ENCODE results near the gene CHD2. TPM values are rescaled to one million over a fixed set of nuclear protein-coding genes. Genes with fewer than 3 reads are reported as not detected.

Gene CHD2
- total RNA-seq, 1 donor from 2014 or later = 155 TPM

DNA sequence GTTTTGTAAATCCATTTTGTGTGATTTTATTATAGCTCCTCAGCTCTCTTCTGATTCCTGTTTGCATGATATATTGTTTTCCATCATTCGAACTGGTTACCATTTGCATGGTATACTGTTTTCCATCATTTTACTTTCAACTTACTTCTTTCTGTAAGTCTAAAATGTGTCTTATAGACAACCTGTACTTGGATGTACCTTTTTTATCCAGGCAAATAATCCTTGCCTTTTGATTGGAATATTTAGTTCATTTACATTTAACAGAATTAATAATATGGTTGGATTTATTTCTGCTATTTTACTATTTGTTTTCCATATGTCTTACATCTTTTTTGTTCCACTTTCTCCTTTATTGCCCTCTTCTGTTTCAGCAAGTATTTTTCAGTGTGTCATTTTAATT is 62.8 kb downstream of the CHD2 start:
- no peak for DNase-seq

- no peak for DNase-seq
Measured at GRCh38 chr15:92963794-92964193, 63.7 kb downstream of the CHD2 start.

GRCh38 chr15:92968926-92969651 is 69.0 kb downstream of the CHD2 start:
- DNase-seq = no peak

DNA sequence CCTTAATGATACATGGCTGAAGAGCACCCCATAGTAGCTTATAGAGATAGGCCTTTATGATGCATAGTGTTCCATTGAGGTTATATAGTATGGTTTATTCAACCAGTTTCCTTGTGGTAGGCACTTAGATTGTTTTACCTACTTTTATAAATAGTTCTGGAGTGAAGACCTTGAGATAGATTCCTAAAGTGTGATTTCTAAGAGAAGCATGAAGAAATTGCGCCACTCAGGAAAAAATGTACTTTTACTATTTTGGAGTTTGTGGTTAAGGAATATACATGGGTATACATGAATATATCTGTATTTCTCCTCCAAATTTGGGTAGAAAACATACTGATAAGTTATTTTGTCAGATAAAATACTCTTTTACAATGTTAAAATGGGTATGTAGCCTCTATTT is 70.5 kb downstream of the CHD2 start:
- DNase-seq = no peak

DNA sequence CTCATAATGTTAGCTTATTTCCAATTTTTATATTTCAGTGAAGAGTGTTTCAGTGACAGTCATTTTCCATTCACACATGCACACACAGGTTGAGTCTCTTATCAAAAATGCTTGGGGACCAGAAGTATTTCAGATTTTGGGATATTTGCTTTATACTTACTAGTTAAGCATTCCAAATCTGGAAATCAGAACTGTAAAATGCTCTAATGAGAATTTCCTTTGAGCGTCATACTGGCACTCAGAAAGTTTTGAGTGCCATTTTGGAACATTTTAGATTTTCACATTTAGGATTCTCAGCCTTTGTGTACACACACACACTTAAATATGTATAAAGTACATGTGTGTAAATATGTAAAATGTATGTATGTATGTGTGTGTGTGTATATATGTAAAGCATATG is 71.0 kb downstream of the CHD2 start:
- no peak for DNase-seq

- no peak for DNase-seq
Measured at GRCh38 chr15:92971713-92972112, 71.6 kb downstream of the CHD2 start.

- no peak for DNase-seq
Measured at GRCh38 chr15:92974183-92974915, 74.2 kb downstream of the CHD2 start.

- DNase-seq = no peak
Measured at GRCh38 chr15:92979011-92979701, 79.0 kb downstream of the CHD2 start.

- DNase-seq = no peak
Measured at GRCh38 chr15:92981333-92981732, 81.2 kb downstream of the CHD2 start.

- no peak for DNase-seq
Measured at GRCh38 chr15:92984161-92984560, 84.0 kb downstream of the CHD2 start.

GRCh38 chr15:92989470-92989869 is 89.3 kb downstream of the CHD2 start:
- DNase-seq = no peak

DNA sequence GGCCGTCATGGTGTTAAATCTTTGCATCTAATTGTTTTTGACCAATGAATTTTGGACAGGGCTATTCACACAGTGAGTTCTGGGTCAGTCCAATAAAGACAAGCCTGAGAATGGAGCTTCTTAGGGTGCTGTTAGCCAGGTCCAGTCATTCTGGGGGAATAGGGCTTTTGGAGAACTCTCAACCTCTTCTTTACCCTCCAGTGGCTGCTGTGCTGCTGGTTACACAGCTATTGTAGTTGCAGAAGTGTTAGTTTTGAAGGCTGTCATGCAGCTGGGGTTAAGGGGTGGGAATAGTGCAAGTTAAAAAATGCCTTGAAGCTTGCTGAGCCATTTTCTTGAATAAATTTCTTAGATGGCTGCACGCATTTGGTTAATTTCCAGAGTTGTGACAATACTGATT is 89.9 kb downstream of the CHD2 start:
- DNase-seq = no peak

DNA sequence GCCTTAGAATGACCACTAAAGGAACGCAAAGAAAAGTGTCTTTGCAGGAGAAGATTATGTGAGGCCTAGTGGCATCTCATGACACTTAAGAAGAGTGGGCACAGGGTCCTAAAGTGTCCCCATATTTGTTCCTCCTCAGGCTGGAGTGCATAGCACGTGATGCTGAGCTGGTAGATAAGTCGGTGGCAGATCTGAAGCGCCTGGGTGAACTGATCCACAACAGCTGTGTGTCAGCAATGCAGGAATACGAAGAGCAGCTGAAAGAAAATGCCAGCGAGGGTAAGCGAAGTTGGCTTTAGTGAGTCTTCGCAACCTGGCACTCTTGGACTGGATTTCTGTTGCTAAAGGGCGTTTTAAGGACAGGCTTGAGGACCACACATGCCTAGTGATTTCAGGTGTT is 92.6 kb downstream of the CHD2 start:
- DNase-seq = peak; percentile 80

- no peak for DNase-seq
Measured at GRCh38 chr15:92997821-92998220, 97.7 kb downstream of the CHD2 start.

DNA sequence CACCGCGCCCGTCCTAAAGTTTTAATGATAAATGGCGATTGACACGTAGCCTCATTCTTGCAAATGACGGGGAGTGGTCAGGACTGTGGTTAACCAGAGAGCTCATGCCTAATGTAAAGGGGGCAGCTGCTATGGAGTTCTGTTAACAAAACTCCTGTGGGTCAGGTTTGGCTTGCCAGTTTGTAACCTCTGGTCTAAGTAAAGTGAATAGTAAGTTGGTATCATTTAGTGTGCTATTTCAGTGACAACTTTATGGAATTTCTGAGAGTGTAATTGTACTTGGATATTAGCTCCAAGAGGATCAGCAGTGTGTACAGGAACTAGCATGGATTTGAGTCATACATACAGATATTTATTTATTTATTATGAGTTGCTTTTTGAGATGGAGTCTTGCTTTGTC is 101.0 kb downstream of the CHD2 start:
- no peak for DNase-seq

GRCh38 chr15:93001881-93002280 is 101.8 kb downstream of the CHD2 start:
- DNase-seq = no peak

DNA sequence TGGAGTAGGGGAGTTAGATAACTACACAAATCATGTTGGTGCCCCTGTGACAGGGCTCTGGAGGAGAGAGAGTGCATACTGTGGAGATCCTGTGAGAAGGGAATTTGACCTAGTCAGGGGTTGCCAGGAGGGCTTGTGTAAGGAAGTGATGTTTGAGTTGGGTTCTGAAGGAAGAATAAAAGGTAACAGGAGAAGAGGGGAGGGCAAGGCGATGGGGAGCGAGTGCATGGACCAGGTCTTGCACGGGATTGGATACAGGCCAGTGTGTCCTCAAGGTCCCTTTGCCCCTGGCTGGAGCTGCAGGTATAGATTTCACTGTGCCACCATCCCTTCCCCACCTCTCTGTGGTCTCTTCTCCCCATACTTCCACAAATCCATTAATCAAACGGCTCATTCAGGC is 105.0 kb downstream of the CHD2 start:
- no peak for DNase-seq

GRCh38 chr15:93007994-93008393 is 107.9 kb downstream of the CHD2 start:
- DNase-seq = no peak

DNA sequence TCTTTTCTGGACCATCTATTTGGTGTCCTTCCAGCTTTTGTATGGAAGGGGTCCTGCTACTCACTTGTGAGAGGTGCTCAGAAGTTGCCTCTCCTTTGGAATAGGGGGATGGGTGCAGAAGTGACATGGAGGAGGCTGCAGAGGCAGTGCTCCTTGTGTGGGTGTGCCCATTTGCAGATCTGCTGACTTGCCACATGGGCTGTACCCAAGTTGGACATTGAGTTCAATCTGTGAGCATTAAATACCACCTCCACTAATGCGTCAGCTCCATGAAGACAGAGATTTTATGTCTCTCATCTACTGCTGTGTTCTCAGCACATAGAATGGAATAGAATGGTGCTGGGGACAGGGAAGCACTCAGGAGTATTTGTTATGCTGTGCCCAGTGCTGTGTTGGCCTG is 112.7 kb downstream of the CHD2 start:
- DNase-seq = no peak

DNA sequence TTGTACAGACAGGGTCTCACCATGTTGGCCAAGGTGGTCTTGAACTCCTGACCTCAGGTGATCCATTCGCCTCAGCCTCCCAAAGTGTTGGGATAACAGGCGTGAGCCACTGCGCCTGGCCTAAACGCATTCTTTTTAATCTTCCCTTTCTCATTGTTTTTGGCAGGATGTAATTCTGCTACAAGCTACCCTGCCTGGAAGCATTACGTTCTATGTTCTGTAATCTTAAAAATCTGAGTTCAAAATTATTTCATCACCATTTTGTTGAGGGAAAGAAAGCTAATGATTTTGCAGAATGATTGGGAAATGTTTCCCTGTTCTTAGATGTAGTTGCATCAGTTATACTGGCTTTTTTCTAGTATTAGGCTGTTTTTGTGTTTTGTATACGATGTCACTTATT is 117.4 kb downstream of the CHD2 start:
- no peak for DNase-seq

DNA sequence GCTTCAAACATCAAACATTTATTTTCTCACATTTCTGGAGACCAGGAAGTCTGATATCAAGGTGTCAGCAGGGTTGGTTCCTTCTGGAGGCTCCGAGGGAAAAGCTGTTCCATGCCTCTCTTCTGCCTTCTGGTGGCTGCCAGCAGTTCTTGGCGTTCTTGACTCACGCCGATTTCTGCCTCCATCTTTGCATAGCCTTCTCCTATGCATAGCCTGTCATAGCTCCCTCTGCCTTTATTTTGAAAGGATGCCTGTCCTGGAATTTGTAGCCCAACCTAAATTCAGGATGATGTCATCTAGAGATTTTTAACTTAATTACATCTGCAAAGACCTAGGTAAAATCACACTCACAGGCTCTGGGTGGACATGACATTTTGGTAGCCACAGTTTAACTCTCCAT is 118.5 kb downstream of the CHD2 start:
- no peak for DNase-seq

DNA sequence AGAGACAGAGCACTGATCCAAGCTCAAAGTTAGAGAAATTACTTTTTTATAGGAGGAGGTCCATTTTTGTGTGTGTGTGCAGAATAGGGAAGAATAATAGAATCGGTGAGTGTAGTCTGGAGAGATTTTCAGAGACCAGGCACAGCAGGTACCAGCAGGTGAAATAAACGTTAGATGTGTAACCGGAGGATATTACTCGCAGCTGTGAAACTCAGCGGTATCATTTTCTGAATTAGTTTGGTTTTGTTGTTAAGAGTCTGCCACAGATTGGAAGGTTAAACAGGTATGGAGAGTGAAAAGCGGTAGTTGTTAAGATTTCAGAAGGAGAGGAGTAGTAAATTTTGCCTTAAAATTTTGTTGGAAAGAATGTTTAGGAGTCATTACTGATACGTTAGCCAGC is 119.0 kb downstream of the CHD2 start:
- no peak for DNase-seq

- no peak for DNase-seq
Measured at GRCh38 chr15:93019971-93020370, 119.8 kb downstream of the CHD2 start.
